ENCODE data around the gene WTAP. TPM values are rescaled to one million over a fixed set of nuclear protein-coding genes. Genes with fewer than 3 reads are reported as not detected.

Gene WTAP
- total RNA-seq, 1 donor from 2014 or later: 126 TPM

- Mint-ChIP-seq H3K27ac (ENCODE audit: unreplicated experiment) (peak overlapping the region; percentile 99), H3K27me3 (ENCODE audit: low read depth) (peaks cover 6% of the 10 kb centered on the region), H3K4me1 (peaks cover 54% of the 10 kb centered on the region), H3K4me3 (peak overlapping the region; percentile 95), H3K36me3 (ENCODE audit: low read depth) (peaks cover 45% of the 10 kb centered on the region), H3K9me3 (no peaks in the 10 kb centered on the region)
- TF ChIP-seq CTCF (conservative IDR thresholded peaks at IDR 0.05): no peak
- DNase-seq (ENCODE audit: low read depth, low spot score): no peak
Observed at GRCh38 chr6:159762681-159763293, 35.5 kb downstream of the WTAP start.

GRCh38 chr6:159766906-159767305 lies 39.6 kb downstream of the WTAP start:
- Mint-ChIP-seq H3K27ac (ENCODE audit: unreplicated experiment) (peak overlapping the region; percentile 36), H3K36me3 (ENCODE audit: low read depth) (peaks cover 70% of the 10 kb centered on the region), H3K27me3 (ENCODE audit: low read depth) (no peaks in the 10 kb centered on the region), H3K4me3 (peak overlapping the region; percentile 49), H3K4me1 (peaks cover 51% of the 10 kb centered on the region), H3K9me3 (peaks cover 5% of the 10 kb centered on the region)
- DNase-seq (ENCODE audit: low read depth, low spot score): no peak
- TF ChIP-seq CTCF (conservative IDR thresholded peaks at IDR 0.05): no peak

GRCh38 chr6:159769470-159769869 lies 42.2 kb downstream of the WTAP start:
- Mint-ChIP-seq H3K27me3 (ENCODE audit: low read depth) (no peaks in the 10 kb centered on the region), H3K36me3 (ENCODE audit: low read depth) (peaks cover 68% of the 10 kb centered on the region), H3K4me3 (no peak overlapping the region), H3K27ac (ENCODE audit: unreplicated experiment) (no peak overlapping the region), H3K4me1 (peaks cover 40% of the 10 kb centered on the region), H3K9me3 (peaks cover 5% of the 10 kb centered on the region)
- DNase-seq (ENCODE audit: low read depth, low spot score): no peak
- TF ChIP-seq CTCF (conservative IDR thresholded peaks at IDR 0.05): no peak

- no peak overlapping the region for H3K4me3 Mint-ChIP-seq
- peaks cover 5% of the 10 kb centered on the region for H3K9me3 Mint-ChIP-seq
- DNase-seq (ENCODE audit: low read depth, low spot score): no peak
- no peaks in the 10 kb centered on the region for H3K27me3 Mint-ChIP-seq (ENCODE audit: low read depth)
- TF ChIP-seq CTCF (conservative IDR thresholded peaks at IDR 0.05): no peak
- peaks cover 64% of the 10 kb centered on the region for H3K36me3 Mint-ChIP-seq (ENCODE audit: low read depth)
- H3K4me1 Mint-ChIP-seq: peaks cover 17% of the 10 kb centered on the region
- H3K27ac Mint-ChIP-seq (ENCODE audit: unreplicated experiment): no peak overlapping the region
Observed at GRCh38 chr6:159772196-159772595, 44.9 kb downstream of the WTAP start.

- H3K27ac Mint-ChIP-seq (ENCODE audit: unreplicated experiment): no peak overlapping the region
- no peak overlapping the region for H3K4me3 Mint-ChIP-seq
- H3K9me3 Mint-ChIP-seq: no peaks in the 10 kb centered on the region
- peaks cover 10% of the 10 kb centered on the region for H3K4me1 Mint-ChIP-seq
- no peak for TF ChIP-seq CTCF (conservative IDR thresholded peaks at IDR 0.05)
- H3K36me3 Mint-ChIP-seq (ENCODE audit: low read depth): peaks cover 35% of the 10 kb centered on the region
- no peak for DNase-seq (ENCODE audit: low read depth, low spot score)
- no peaks in the 10 kb centered on the region for H3K27me3 Mint-ChIP-seq (ENCODE audit: low read depth)
Observed at GRCh38 chr6:159777240-159777904, 50.1 kb downstream of the WTAP start.

Measured in neural crest cell (in vitro differentiated cells).